DMS 273 (cell line): ENCODE data around the gene GDF7.

Experiments
- DNase-seq: peaks from one replicate; lab custom pipeline; 2025; ENCODE audit not compliant: unreplicated experiment; lab: John Stamatoyannopoulos, UW

Gene GDF7

GRCh38 chr2:20643060-20643459 lies 23.9 kb upstream of the GDF7 start:
- DNase-seq, result no peak

DNA sequence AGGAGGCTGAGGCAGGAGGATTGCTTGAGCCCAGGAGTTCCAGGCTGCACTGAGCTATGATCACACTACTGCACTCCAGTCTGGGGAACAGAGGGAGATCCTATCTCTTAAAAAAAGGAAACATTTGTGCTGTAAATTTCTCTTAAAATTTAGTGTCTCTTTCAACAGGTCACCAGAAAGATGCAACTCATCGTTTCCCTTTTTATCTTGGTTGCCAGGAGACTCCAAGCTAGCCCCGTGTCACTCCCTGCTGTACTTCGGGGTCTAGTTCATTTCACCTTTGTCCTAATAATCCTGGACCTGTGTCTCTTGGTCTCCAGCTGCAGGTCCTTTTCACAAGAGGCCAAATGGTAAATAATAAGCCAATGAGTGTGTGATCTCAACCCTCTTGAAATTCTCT lies 23.1 kb upstream of the GDF7 start:
- DNase-seq, result no peak

GRCh38 chr2:20645301-20645701 lies 21.6 kb upstream of the GDF7 start:
- DNase-seq, result no peak

GRCh38 chr2:20645761-20646160 lies 21.2 kb upstream of the GDF7 start:
- DNase-seq, result no peak

DNA sequence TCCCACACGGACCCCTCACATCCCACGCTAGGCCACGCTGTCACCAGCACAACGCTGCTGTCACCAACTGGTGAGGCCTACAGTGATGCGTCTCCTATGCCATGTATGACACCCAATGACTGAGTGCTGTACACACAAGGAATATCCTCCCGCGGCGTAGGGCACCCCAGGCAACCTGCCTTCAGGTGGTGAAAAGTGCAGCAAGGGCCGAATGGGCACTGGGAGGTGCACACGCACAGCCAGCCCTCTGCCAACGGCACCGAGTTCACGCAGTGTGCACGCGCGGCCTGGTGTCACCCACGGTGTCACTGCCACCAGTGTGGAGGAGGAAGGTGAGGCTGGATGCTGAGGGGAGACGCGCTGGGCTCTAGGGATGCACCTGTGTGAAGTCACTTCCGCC lies 20.5 kb upstream of the GDF7 start:
- no peak for DNase-seq

DNA sequence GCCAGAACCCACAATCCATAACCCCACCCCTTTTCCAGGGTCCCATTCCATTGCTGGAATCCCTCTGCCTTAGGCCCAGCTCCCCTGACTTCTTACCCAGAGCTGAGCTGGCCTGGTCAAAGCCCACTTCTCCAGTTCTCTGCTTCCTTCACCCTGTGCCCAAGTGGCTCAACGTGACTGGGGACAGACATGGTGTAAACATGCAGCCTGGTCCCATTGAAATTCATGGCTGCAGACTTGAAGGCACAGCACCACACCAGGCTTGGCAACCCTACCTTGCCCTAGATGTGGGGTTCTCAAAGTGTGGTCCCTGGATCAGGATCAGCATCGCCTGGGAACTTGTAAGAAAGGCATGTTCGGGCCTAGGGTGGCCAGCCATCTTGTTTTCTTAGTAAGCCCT lies 19.7 kb upstream of the GDF7 start:
- no peak for DNase-seq

DNA sequence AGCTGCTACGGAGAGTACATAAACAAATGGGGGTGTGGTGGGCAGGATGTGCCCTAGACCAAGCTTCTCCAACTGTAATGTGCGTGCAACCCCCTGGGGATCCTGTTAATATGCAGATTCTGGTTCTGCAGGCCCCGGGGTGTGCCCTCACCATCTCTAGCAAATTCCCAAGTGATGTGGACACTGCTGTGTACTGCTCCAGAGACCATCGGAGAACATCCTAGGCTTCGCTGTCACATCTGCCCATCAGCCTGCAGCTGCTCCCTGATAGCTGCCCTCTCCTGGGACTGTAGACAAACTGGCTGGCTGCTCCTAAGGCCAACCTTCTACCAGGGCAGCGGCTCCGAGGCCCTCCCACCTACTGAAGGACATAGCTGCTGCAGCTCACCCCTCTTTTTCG lies 19.2 kb upstream of the GDF7 start:
- DNase-seq, result no peak

GRCh38 chr2:20648206-20648605 lies 18.7 kb upstream of the GDF7 start:
- DNase-seq, result no peak

GRCh38 chr2:20648831-20649230 lies 18.1 kb upstream of the GDF7 start:
- no peak for DNase-seq

DNA sequence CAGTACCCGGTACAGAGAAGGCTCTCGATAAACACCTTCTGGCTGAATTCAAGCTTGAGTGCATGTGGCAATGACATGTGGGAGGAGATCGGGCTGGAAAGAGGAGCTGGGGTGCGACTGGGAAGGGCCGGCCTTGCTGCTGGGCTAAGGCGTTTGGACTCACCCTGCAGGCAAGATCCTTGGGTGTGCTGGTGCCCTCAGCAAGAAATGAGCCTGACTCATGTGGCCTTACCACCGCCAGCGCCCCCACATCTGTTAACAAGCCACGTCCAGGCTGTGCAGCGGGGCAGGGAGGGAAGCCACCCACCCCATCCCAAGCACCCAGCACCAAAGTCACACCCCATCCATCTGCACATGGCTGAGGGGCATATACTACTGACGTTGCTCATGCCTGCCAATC lies 17.4 kb upstream of the GDF7 start:
- no peak for DNase-seq

DNA sequence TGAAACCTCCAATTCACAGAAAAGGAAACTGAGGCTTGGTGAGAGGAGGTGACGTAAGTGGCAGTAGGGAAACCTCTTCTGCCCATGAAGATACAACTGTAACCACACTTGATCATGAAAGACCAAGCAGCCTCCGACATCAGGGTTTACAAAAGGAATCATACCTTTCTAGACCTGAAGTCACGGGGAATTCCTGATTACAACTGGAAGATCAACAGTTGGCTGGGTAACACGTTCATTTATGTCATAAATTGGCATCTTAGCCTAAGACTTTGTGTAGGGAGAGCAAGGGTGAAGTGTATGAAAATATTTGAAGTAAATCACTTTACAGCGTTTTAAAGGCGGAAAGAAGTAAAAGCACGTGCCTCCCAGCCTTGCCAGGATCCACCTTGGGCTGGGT lies 17.0 kb upstream of the GDF7 start:
- DNase-seq, result no peak

DNA sequence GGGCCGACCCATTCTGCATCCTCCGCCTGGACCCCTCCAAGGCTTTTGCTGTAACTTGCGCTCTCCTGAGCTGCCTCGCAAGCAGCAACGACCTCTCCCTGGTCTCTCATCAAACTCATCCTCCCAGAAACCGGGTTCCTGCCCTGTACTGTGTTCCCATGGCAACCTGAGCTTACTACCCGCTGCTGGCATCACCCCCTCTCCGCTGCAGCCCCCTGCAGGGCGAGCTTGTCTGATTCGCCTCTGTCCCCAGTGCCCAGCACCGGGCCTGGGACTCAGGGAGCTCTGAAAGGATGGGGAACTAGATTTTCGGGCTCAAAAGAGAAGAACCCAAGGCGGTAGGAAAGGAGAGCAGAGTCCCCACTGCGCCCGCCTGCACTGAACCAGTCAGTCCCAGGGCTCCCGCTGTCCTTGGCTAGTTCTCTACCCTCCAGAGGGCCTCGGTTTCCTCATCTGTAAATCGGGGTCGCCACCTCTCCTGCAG lies 16.5 kb upstream of the GDF7 start:
- DNase-seq, result peak; percentile 75

GRCh38 chr2:20650877-20651730 lies 15.8 kb upstream of the GDF7 start, which contains the start of gene HS1BP3:
TSS of gene HS1BP3 (minus strand) at chr2:20651098. CDS start at chr2:20651063, 35 bp downstream.
- DNase-seq, result peak; percentile 94

- DNase-seq, result no peak
Measured at GRCh38 chr2:20651731-20652099, 15.2 kb upstream of the GDF7 start.

GRCh38 chr2:20652141-20652540 lies 14.8 kb upstream of the GDF7 start:
- no peak for DNase-seq

- DNase-seq, result no peak
Measured at GRCh38 chr2:20652673-20653575, 14.0 kb upstream of the GDF7 start.

GRCh38 chr2:20653695-20654534 lies 13.0 kb upstream of the GDF7 start:
- DNase-seq, result no peak

- DNase-seq, result no peak
Measured at GRCh38 chr2:20654535-20654813, 12.5 kb upstream of the GDF7 start.

- no peak for DNase-seq
Measured at GRCh38 chr2:20656561-20656960, 10.4 kb upstream of the GDF7 start.

DNA sequence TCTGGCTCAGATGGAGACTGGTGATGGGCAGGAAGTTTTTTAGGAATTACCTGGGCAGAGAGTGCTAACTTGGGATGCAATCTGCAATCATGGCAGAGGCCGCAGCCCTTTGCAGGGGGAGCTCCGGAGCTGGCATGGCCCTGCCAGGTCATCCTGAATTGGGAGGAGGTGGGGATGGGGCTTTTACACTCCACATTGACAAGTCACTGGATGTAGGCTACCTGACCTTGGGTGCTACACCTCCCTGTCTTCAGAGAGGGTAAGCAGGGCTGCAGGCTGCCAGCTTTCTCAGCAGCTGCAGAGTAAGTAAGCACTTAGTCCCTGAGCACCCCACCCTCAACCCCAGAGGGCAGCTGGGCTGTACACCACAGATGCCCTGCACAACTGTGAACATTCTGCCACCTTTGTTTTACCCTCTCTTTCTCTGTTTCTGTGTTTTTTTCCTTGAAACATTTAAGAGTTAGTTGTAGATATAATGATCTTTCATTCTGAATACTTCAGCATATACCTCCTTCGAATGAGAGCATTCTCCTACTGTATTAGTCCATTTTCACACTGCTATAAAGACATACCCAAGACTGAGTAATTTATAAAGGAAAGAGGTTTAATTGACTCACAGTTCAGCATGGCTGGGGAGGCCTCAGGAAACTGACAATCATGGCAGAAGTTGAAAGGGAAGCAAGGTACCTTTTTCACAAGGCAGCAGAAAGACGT lies 9.3 kb upstream of the GDF7 start:
- DNase-seq, result no peak
